SJCRH30 (cell line): Measurements from ENCODE around the gene MAP3K1. TPM values are rescaled to one million over a fixed set of nuclear protein-coding genes. Genes with fewer than 3 reads are reported as not detected.

ENCODE experiments used
- DNase-seq, 2 experiments: peaks; one replicate each; pipeline ENCODE4 v3.0.0-alpha.2; 2015 to 2020
- H3K27ac ChIP-seq: fragments of 250-450 bp; sonication (Bioruptor Pico); 2 replicates; pipeline ENCODE4 v1.5.1; 2020; ENCODE audit warnings: mild to moderate bottlenecking, moderate library complexity
- H3K27me3 ChIP-seq: fragments of 250-450 bp; sonication (Bioruptor Pico); 2 replicates; pipeline ENCODE4 v1.5.1; 2020; ENCODE audit warnings: mild to moderate bottlenecking, moderate library complexity
- H3K36me3 ChIP-seq: fragments of 250-450 bp; sonication (Bioruptor Pico); 2 replicates; pipeline ENCODE4 v1.5.1; 2020; ENCODE audit warnings: mild to moderate bottlenecking, moderate library complexity
- H3K4me1 ChIP-seq: fragments of 250-450 bp; sonication (Bioruptor Pico); 2 replicates; pipeline ENCODE4 v1.5.1; 2020; ENCODE audit warnings: mild to moderate bottlenecking, moderate library complexity
- H3K4me3 ChIP-seq: fragments of 250-450 bp; sonication (Bioruptor Pico); 2 replicates; pipeline ENCODE4 v1.5.1; 2020; ENCODE audit warnings: mild to moderate bottlenecking, moderate library complexity
- H3K9me3 ChIP-seq: fragments of 250-450 bp; sonication (Bioruptor Pico); replicated peaks from 2 replicates; pipeline ENCODE4 v1.5.1; 2020; ENCODE audit warnings: mild to moderate bottlenecking, moderate library complexity
- total RNA-seq: library from RNA; depleted of rRNA; stranded (reverse); fragments of >200 nt; shearing (Covaris generic); gene quantifications from 2 replicates; pipeline ENCODE4 v1.2.3, GENCODE V29; 2014; rRNA removed

Gene MAP3K1
- total RNA-seq, 1 experiment from 2014 or later, result 11.3 TPM

GRCh38 chr5:56938858-56939257, 123.5 kb downstream of the MAP3K1 start:
- no peak overlapping the region for H3K4me3 ChIP-seq
- H3K4me1 ChIP-seq, result no peaks in the 10 kb centered on the region
- H3K36me3 ChIP-seq, result peaks cover 68% of the 10 kb centered on the region
- H3K9me3 ChIP-seq, result no peaks in the 10 kb centered on the region
- no peaks in the 10 kb centered on the region for H3K27me3 ChIP-seq
- no peak for DNase-seq
- H3K27ac ChIP-seq, result no peak overlapping the region

- no peaks in the 10 kb centered on the region for H3K4me1 ChIP-seq
- peaks cover 68% of the 10 kb centered on the region for H3K36me3 ChIP-seq
- no peak overlapping the region for H3K4me3 ChIP-seq
- no peak for DNase-seq
- H3K9me3 ChIP-seq, result no peaks in the 10 kb centered on the region
- no peak overlapping the region for H3K27ac ChIP-seq
- H3K27me3 ChIP-seq, result no peaks in the 10 kb centered on the region
Measured at GRCh38 chr5:56941981-56942380, 126.6 kb downstream of the MAP3K1 start.

Other genes with a start within 250 kb of the MAP3K1 start
- gene SETD9, start 94.0 kb downstream of the MAP3K1 start, total RNA-seq, result 7.6 and 9.2 TPM in 2 replicates
- 28.0 and 31.2 TPM in 2 replicates for gene MIER3, start 136.6 kb downstream of the MAP3K1 start, total RNA-seq